H1 (cell line): ENCODE measurements around the gene IKZF2. TPM values are rescaled to one million over a fixed set of nuclear protein-coding genes. Genes with fewer than 3 reads are reported as not detected.

Experiments
- CTCF ChIA-PET: fragments of 300-600 bp; sonication (Branson Sonifier 250); formaldehyde crosslinking; loops from one replicate; lab custom pipeline; 2021; ENCODE audit not compliant: partially characterized antibody; lab: Charles Lee
- POLR2A ChIA-PET: fragments of 300-600 bp; sonication (Branson Sonifier 250); formaldehyde crosslinking; loops from one replicate; lab custom pipeline; 2021; ENCODE audit warnings: inconsistent platforms; ENCODE audit not compliant: partially characterized antibody; lab: Charles Lee
- DNase-seq, 2 experiments: peaks; one replicate each; pipeline versions ENCODE4 v3.0.0 to v3.0.0-alpha.2; 2010 to 2022; ENCODE audit warnings: low spot score in 2 of 2, low read depth in 1 of 2, mixed read lengths in 1 of 2
- FAIRE-seq: peaks from 2 replicates; lab custom pipeline; 2011; peaks lifted over from hg19 to GRCh38; lab: Jason Lieb, UNC
- H2AFZ ChIP-seq: 2 replicates; pipeline ENCODE4 v1.8.1; 2012; ENCODE audit warnings: low read length, inconsistent platforms
- H2AK5ac ChIP-seq: 2 replicates; pipeline ENCODE4 v1.6.1; 2013; ENCODE audit warnings: low read depth, low read length
- H2BK120ac ChIP-seq: replicated peaks from 2 replicates; pipeline ENCODE3; 2013; ENCODE audit warnings: low read depth, low read length, inconsistent platforms
- H2BK12ac ChIP-seq: 2 replicates; pipeline ENCODE4 v1.6.1; 2013; ENCODE audit warnings: low read depth, low read length
- H2BK15ac ChIP-seq: 2 replicates; pipeline ENCODE4 v1.6.1; 2013; ENCODE audit warnings: low read length
- H2BK20ac ChIP-seq: 2 replicates; pipeline ENCODE4 v1.6.1; 2013; ENCODE audit warnings: low read length
- H2BK5ac ChIP-seq: 2 replicates; pipeline ENCODE4 v1.6.1; 2013; ENCODE audit warnings: low read depth, low read length
- H3K14ac ChIP-seq: 2 replicates; pipeline ENCODE4 v1.6.1; 2013; ENCODE audit warnings: inconsistent platforms; ENCODE audit not compliant: insufficient read length
- H3K18ac ChIP-seq: 2 replicates; pipeline ENCODE4 v1.6.1; 2013; ENCODE audit warnings: low read length; ENCODE audit errors: extremely low read depth
- H3K23ac ChIP-seq: 2 replicates; pipeline ENCODE4 v1.6.1; 2013; ENCODE audit warnings: inconsistent platforms; ENCODE audit not compliant: insufficient read length
- H3K23me2 ChIP-seq: 2 replicates; pipeline ENCODE4 v1.6.1; 2013; ENCODE audit warnings: low read depth, low read length
- H3K27ac ChIP-seq: 2 replicates; pipeline ENCODE4 v1.6.1; 2011; ENCODE audit warnings: low read depth, low read length, inconsistent platforms
- H3K27me3 ChIP-seq, 4 experiments: replicated peaks in 1 of 4; 1 replicate in 1 of 4; 2 replicates in 3 of 4; pipeline versions ENCODE4 v1.6.1 to v1.8.1; 2011 to 2013; ENCODE audit warnings: low read length in 3 of 4, mild to moderate bottlenecking in 3 of 4, inconsistent platforms in 2 of 4, mixed read lengths in 2 of 4, moderate library complexity in 1 of 4; ENCODE audit not compliant: control insufficient read depth in 3 of 4, insufficient read depth in 3 of 4; ENCODE audit errors: extremely low read depth in 1 of 4
- H3K36me3 ChIP-seq, 4 experiments: 2 replicates each; pipeline versions ENCODE4 v1.6.1 to v1.8.1; 2011 to 2013; ENCODE audit warnings: mild to moderate bottlenecking in 4 of 4, low read length in 3 of 4, moderate library complexity in 2 of 4, control low read depth in 1 of 4, inconsistent platforms in 1 of 4; ENCODE audit not compliant: insufficient read depth in 4 of 4, control insufficient read depth in 2 of 4
- H3K4ac ChIP-seq: replicated peaks from 2 replicates; pipeline ENCODE3; 2013; ENCODE audit warnings: low read length, low read depth, mixed read lengths, inconsistent platforms; ENCODE audit not compliant: insufficient read length
- H3K4me1 ChIP-seq, 4 experiments: replicated peaks in 1 of 4; 1 replicate in 1 of 4; 2 replicates in 3 of 4; pipeline versions ENCODE4 v1.6.1 to v1.8.1; 2011 to 2013; ENCODE audit warnings: low read length in 3 of 4, inconsistent platforms in 2 of 4, mixed read lengths in 1 of 4; ENCODE audit not compliant: insufficient read depth in 4 of 4, control insufficient read depth in 3 of 4
- H3K4me2 ChIP-seq, 2 experiments: 2 replicates each; pipeline versions ENCODE4 v1.6.1 to v1.8.1; 2011 to 2013; ENCODE audit warnings: low read depth in 2 of 2, low read length in 2 of 2, control low read depth in 1 of 2, inconsistent platforms in 1 of 2, mild to moderate bottlenecking in 1 of 2; ENCODE audit not compliant: insufficient read depth in 1 of 2
- H3K4me3 ChIP-seq, 4 experiments: fragments of 200-600, 300-600 bp in 1 of 4; sonication (generic), shearing (Covaris generic), sonication (Bioruptor Twin) in 1 of 4; 2 replicates each; pipeline versions ENCODE4 v1.5.1 to v1.8.1; 2011 to 2016; ENCODE audit warnings: low read length in 4 of 4, low read depth in 3 of 4, control low read depth in 2 of 4, inconsistent platforms in 2 of 4, mild to moderate bottlenecking in 2 of 4, mixed read lengths in 1 of 4, moderate library complexity in 1 of 4; ENCODE audit not compliant: insufficient read depth in 2 of 4; ENCODE audit errors: extremely low read depth in 1 of 4
- H3K56ac ChIP-seq: replicated peaks from 2 replicates; pipeline ENCODE3; 2013; ENCODE audit warnings: low read depth, mild to moderate bottlenecking, mixed read lengths, low read length, inconsistent platforms; ENCODE audit not compliant: insufficient read length
- H3K79me1 ChIP-seq: 2 replicates; pipeline ENCODE4 v1.6.1; 2013; ENCODE audit warnings: low read depth, low read length, control low read depth
- H3K79me2 ChIP-seq, 2 experiments: 2 replicates each; pipeline versions ENCODE4 v1.6.1 to v1.8.1; 2012 to 2013; ENCODE audit warnings: low read length in 2 of 2, mild to moderate bottlenecking in 2 of 2, inconsistent platforms in 1 of 2; ENCODE audit not compliant: insufficient read depth in 2 of 2, control insufficient read depth in 1 of 2
- H3K9ac ChIP-seq, 4 experiments: replicated peaks in 1 of 4; 1 replicate in 1 of 4; 2 replicates in 3 of 4; pipeline versions ENCODE4 v1.6.1 to v1.8.1; 2011 to 2013; ENCODE audit warnings: low read depth in 3 of 4, low read length in 3 of 4, control low read depth in 2 of 4, mild to moderate bottlenecking in 2 of 4, moderate library complexity in 2 of 4, inconsistent platforms in 1 of 4; ENCODE audit errors: extremely low read depth in 1 of 4
- H3K9me3 ChIP-seq, 2 experiments: 2 replicates each; pipeline versions ENCODE4 v1.6.1 to v1.8.1; 2012 to 2013; ENCODE audit warnings: mild to moderate bottlenecking in 2 of 2, moderate library complexity in 2 of 2, control low read depth in 1 of 2, inconsistent platforms in 1 of 2, low read depth in 1 of 2, low read length in 1 of 2, mixed read lengths in 1 of 2; ENCODE audit not compliant: insufficient read depth in 2 of 2
- H4K20me1 ChIP-seq, 2 experiments: replicated peaks in 1 of 2; 2 replicates each; pipeline versions ENCODE3 to v1.8.1; 2011 to 2013; ENCODE audit warnings: inconsistent platforms in 2 of 2, low read length in 2 of 2, mild to moderate bottlenecking in 1 of 2; ENCODE audit not compliant: insufficient read depth in 2 of 2, control insufficient read depth in 1 of 2
- H4K5ac ChIP-seq: 2 replicates; pipeline ENCODE4 v1.6.1; 2013; ENCODE audit warnings: low read length, low read depth, mixed read lengths, inconsistent platforms; ENCODE audit not compliant: insufficient read length
- H4K8ac ChIP-seq: 2 replicates; pipeline ENCODE4 v1.8.0; 2013; ENCODE audit warnings: mild to moderate bottlenecking, moderate library complexity, low read length, inconsistent platforms; ENCODE audit not compliant: insufficient read depth; ENCODE audit errors: extremely low read depth
- H4K91ac ChIP-seq: replicated peaks from 2 replicates; pipeline ENCODE3; 2013; ENCODE audit warnings: low read length, mixed read lengths, inconsistent platforms; ENCODE audit not compliant: insufficient read length
- BACH1 ChIP-seq: IDR thresholded peaks from 2 replicates; pipeline ENCODE4 v1.6.1; 2012; ENCODE audit warnings: low read length, improper control_type of control experiment
- EP300 ChIP-seq, 2 experiments: IDR thresholded peaks; 1 replicate in 1 of 2; 2 replicates in 1 of 2; pipeline ENCODE4 v1.6.1; 2011 to 2012; ENCODE audit warnings: low read depth in 2 of 2, low read length in 2 of 2, mild to moderate bottlenecking in 2 of 2, borderline replicate concordance in 1 of 2, inconsistent platforms in 1 of 2, moderate library complexity in 1 of 2
- GABPA ChIP-seq: IDR thresholded peaks from 2 replicates; pipeline ENCODE4 v1.6.1; 2011; ENCODE audit warnings: mild to moderate bottlenecking, low read length, moderate library complexity, borderline replicate concordance; ENCODE audit not compliant: insufficient read depth
- GTF2F1 ChIP-seq: IDR thresholded peaks from 2 replicates; pipeline ENCODE4 v1.6.1; 2012; ENCODE audit warnings: low read depth, low read length, improper control_type of control experiment, borderline replicate concordance
- KDM5A ChIP-seq: fragments of 200-600 bp; IDR thresholded peaks from 2 replicates; pipeline ENCODE4 v1.7.1; 2012; ENCODE audit warnings: mild to moderate bottlenecking, low read length, inconsistent platforms, mixed read lengths
- MAX ChIP-seq: IDR thresholded peaks from 2 replicates; pipeline ENCODE4 v1.6.1; 2012; ENCODE audit warnings: inconsistent platforms
- NANOG ChIP-seq: IDR thresholded peaks from 2 replicates; pipeline ENCODE4 v1.6.1; 2011; ENCODE audit warnings: low read length, low read depth, mild to moderate bottlenecking, inconsistent platforms; ENCODE audit not compliant: insufficient read depth, poor library complexity, severe bottlenecking
- RFX5 ChIP-seq: IDR thresholded peaks from 2 replicates; pipeline ENCODE4 v1.6.1; 2011; ENCODE audit warnings: low read depth, low read length, improper control_type of control experiment, borderline replicate concordance
- SIN3A ChIP-seq, 2 experiments: IDR thresholded peaks in 1 of 2; conservative IDR thresholded peaks in 1 of 2; 2 replicates each; pipeline ENCODE4 v1.6.1; 2011 to 2012; ENCODE audit warnings: low read length in 2 of 2, improper control_type of control experiment in 1 of 2, low read depth in 1 of 2, mild to moderate bottlenecking in 1 of 2
- SIRT6 ChIP-seq: IDR thresholded peaks from one replicate; pipeline ENCODE4 v1.7.1; 2012; ENCODE audit warnings: low read length, inconsistent platforms
- SP1 ChIP-seq: IDR thresholded peaks from 2 replicates; pipeline ENCODE4 v1.6.1; 2011; ENCODE audit warnings: low read depth, low read length
- SRF ChIP-seq: IDR thresholded peaks from 2 replicates; pipeline ENCODE4 v1.6.1; 2011; ENCODE audit warnings: mild to moderate bottlenecking, low read depth, low read length, moderate library complexity
- TAF1 ChIP-seq: IDR thresholded peaks from 2 replicates; pipeline ENCODE4 v1.6.1; 2011; ENCODE audit warnings: mild to moderate bottlenecking, low read depth, low read length
- TEAD4 ChIP-seq: IDR thresholded peaks from 2 replicates; pipeline ENCODE4 v1.6.1; 2012; ENCODE audit warnings: low read depth, low read length, inconsistent platforms, mixed read lengths
- WGBS, 2 experiments: shearing (Covaris generic) in 1 of 2; methylation state at CpG; one replicate each; pipeline versions ENCODE4 v1.1.6 to v1.1.7; 2013 to 2015; ENCODE audit warnings: low lambda C conversion rate in 2 of 2, mixed read lengths in 2 of 2, inconsistent platforms in 1 of 2, low coverage in 1 of 2, missing lambda C conversion rate in 1 of 2; ENCODE audit not compliant: insufficient replicate concordance in 2 of 2, insufficient coverage in 1 of 2, insufficient read length in 1 of 2; ENCODE audit errors: extremely low coverage in 1 of 2, missing lambda C conversion rate in 1 of 2; 5-methylcytosine and 5-hydroxymethylcytosine counted together
- polyA plus RNA-seq, 7 experiments: library from polyadenylated mRNA; depleted of rRNA in 3 of 7; stranded (reverse) in 5 of 7; unstranded in 2 of 7; fragments of >200 nt in 5 of 7; fragments of 200-250 nt in 2 of 7; gene quantifications; 1 replicate in 5 of 7; 2 replicates in 1 of 7; 4 replicates in 1 of 7; pipeline versions ENCODE4 v1.2.1 to v1.2.3, GENCODE V29; 2011 to 2013; ENCODE audit warnings: missing spikeins in 2 of 7, mixed read lengths in 2 of 7
- total RNA-seq: library from RNA; stranded (reverse); fragmentation: NEBNext Ultra II Directional; extraction: Animal tissue kit (Norgen Biotek cat#: 25700); gene quantifications from 2 replicates; pipeline ENCODE4 v1.2.1, GENCODE V29; 2021

The IKZF2 gene
- total and polyA plus RNA-seq, 2 of the 8 experiments (the other 6 are each of a cell fraction or from before 2014, with no cell fraction given): 1.7 to 4.4 TPM

- Histone ChIP-seq H3K9me3 (no peaks in the 10 kb centered on the region), H3K4me2 (peak overlapping the region in 1 of 2 experiments; percentile 51; a peak in 3 of 4 replicates), H3K4ac (no peak overlapping the region), H2BK12ac (no peak overlapping the region), H3K4me3 (peak overlapping the region in 1 of 4 experiments; percentile 34; a peak in 1 of 8 replicates), H4K20me1 (no peaks in the 10 kb centered on the region), H3K18ac (no peak overlapping the region; the same call in 1 of the 2 replicates), H3K79me2 (no peaks in the 10 kb centered on the region), H3K14ac (no peak overlapping the region), H4K5ac (no peak overlapping the region), H2AFZ (no peak overlapping the region), H3K27me3 (no peaks in the 10 kb centered on the region), H3K9ac (no peak overlapping the region), H3K27ac (peak overlapping the region; percentile 53; the same call in 1 of the 2 replicates), H4K8ac (no peak overlapping the region), H2AK5ac (no peak overlapping the region), H2BK5ac (peak overlapping the region; percentile 28; the same call in 1 of the 2 replicates), H3K23ac (no peak overlapping the region), H2BK120ac (no peak overlapping the region), H3K56ac (no peak overlapping the region), H3K23me2 (no peaks in the 10 kb centered on the region), H2BK20ac (no peak overlapping the region), H3K79me1 (no peaks in the 10 kb centered on the region), H2BK15ac (no peak overlapping the region), H4K91ac (no peak overlapping the region), H3K4me1 (peaks cover 4 to 8% (median 4%) of the 10 kb centered on the region in 4 experiments; a peak in 6 of 7 replicates), H3K36me3 (no peaks in the 10 kb centered on the region)
- ChIA-PET POLR2A (no interaction called here), CTCF (no interaction called here)
- DNase-seq (peak in 1 of 2 experiments; percentile 13), FAIRE-seq (peak; percentile 70)
- TF ChIP-seq GABPA (no peak), NANOG (peak; percentile 39), TAF1 (no peak), SP1 (0 out of 2 replicates have a peak, but pooled peaks have one; percentile 50), KDM5A (no peak), EP300 (IDR thresholded peaks at IDR 0.05; ENCODE audit: borderline replicate concordance in 1 of 2, low read depth in 2 of 2, low read length in 2 of 2) (peak in 1 of 2 experiments; percentile 60; a peak in 1 of 3 replicates), SIRT6 (no peak), BACH1 (no peak), RFX5 (no peak), MAX (no peak), SIN3A (conservative IDR thresholded peaks at IDR 0.05 in 1 of 2, IDR thresholded peaks at IDR 0.05 in 1 of 2; ENCODE audit: low read depth in 1 of 2, low read length in 2 of 2) (no peak), SRF (no peak), GTF2F1 (no peak), TEAD4 (peak; percentile 97)
- WGBS, 2 experiments: 33% methylated on average over 2 of the region's 2 CpGs; no CpG with 5 or more reads in 1 of the 2 experiments
These were observed 64.8 kb downstream of the IKZF2 start for GRCh38 chr2:213086571-213086970.
